ENCODE measurements around the gene HMGA1.

GRCh38 chr6:34289137-34289536 lies 52.5 kb downstream of the HMGA1 start:
- TF ChIP-seq EP300 (IDR thresholded peaks at IDR 0.05; ENCODE audit: borderline replicate concordance in 1 of 2, low read depth in 1 of 2, low read length in 1 of 2) (no peak), NFIC (IDR thresholded peaks at IDR 0.05; ENCODE audit: borderline replicate concordance) (no peak), CTCF (IDR thresholded peaks at IDR 0.05) (no peak)
